ENCODE results near the gene FAM78B.

FAM78B gene

GRCh38 chr1:166121010-166121409, 45.8 kb downstream of the FAM78B start:
- no peak for DNase-seq (ENCODE audit: low read depth in 2 of 2, low spot score in 1 of 2)

GRCh38 chr1:166120281-166120680, 46.5 kb downstream of the FAM78B start:
- DNase-seq (ENCODE audit: low read depth in 2 of 2, low spot score in 1 of 2), result no peak

- DNase-seq (ENCODE audit: low read depth in 2 of 2, low spot score in 1 of 2), result no peak
These were observed 47.3 kb downstream of the FAM78B start for GRCh38 chr1:166119471-166119965.

DNA sequence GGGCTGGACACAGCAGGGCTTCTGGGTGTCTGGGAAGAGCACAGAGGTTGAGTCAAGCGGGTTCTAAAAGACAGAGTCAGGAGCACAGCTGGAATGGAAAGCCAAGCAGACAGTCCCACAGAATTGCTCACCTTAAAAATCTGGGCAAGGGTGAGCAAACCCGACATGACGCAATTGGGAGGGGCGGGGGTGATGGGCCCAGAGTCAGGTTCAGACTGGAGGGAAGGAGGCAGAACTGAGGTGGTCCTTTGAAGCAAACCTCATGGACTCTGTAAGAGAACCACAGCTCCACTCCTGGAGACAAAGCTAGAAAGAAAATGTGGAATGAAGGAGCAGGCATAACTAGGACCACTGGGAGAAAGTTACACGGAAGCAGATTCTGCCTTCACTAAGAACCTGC, 49.0 kb downstream of the FAM78B start:
- no peak for DNase-seq (ENCODE audit: low read depth in 2 of 2, low spot score in 1 of 2)

GRCh38 chr1:166116026-166116425, 50.8 kb downstream of the FAM78B start:
- DNase-seq (ENCODE audit: low read depth in 2 of 2, low spot score in 1 of 2), result no peak

GRCh38 chr1:166114419-166114818, 52.4 kb downstream of the FAM78B start:
- no peak for DNase-seq (ENCODE audit: low read depth in 2 of 2, low spot score in 1 of 2)

- no peak for DNase-seq (ENCODE audit: low read depth in 2 of 2, low spot score in 1 of 2)
These were observed 53.2 kb downstream of the FAM78B start for GRCh38 chr1:166113630-166114029.

GRCh38 chr1:166113031-166113430, 53.8 kb downstream of the FAM78B start:
- DNase-seq (ENCODE audit: low read depth in 2 of 2, low spot score in 1 of 2), result no peak

DNA sequence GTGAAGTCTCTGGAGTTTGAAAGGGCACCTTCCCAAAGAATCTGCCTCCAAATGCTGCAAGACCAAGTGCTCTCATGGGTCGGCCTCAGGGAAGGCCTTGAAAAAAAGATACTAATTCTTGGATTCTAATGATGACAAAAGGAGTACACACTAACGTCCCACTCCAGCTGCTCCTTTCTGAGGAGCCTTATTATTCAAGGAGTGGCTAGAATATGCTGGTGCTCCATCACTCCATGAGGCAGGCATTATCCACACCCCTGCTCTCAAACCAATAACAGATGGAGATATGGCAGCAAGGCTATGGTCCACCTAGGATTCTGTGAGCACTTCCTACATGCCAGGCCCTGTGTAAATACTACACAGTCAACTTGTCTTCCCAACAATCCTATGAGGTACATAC, 54.4 kb downstream of the FAM78B start:
- DNase-seq (ENCODE audit: low read depth in 2 of 2, low spot score in 1 of 2), result no peak

GRCh38 chr1:166111430-166111829, 55.4 kb downstream of the FAM78B start:
- no peak for DNase-seq (ENCODE audit: low read depth in 2 of 2, low spot score in 1 of 2)

DNA sequence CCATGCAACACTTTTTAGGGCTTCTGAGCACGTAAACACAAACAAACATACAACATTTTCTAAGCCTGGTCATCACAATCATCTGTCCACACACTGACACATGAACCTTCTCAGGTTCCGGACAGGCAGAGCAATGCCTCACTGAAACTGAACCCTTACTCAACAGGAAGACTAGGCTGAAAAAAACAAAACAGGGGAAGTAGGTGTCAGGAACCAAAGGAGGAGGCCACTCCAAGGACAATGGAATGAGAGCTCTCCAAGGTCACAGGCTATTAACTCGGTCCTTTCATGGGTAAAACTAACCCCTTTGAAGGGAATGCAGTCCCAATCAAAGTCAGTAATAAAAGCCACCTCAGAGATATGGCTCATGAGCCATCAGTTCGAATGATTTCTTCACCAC, 76.6 kb downstream of the FAM78B start:
- DNase-seq (ENCODE audit: low read depth in 2 of 2, low spot score in 1 of 2), result no peak

DNA sequence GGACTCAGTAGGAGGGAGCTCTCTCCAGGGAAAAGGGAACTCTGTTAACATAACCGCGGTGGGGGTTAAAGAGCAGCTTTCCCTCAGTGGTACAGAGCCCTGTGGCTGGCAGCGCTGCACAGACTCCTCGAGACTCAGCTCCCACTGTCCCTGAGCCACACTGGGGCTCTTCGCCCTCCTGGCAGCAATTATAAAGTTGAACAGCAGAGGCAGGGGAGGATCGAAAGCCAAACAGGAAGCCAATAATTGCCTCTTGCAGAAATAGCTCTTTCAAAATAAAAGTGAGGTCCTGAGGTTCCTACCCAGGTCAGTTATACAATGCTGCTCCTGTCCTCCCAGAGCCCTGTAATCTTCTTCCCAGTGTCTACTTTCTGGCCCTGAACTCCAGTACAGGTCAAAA, 77.0 kb downstream of the FAM78B start:
- DNase-seq (ENCODE audit: low read depth in 2 of 2, low spot score in 1 of 2), result no peak

GRCh38 chr1:166088572-166088955, 78.2 kb downstream of the FAM78B start:
- DNase-seq (ENCODE audit: low read depth in 2 of 2, low spot score in 1 of 2), result no peak

DNA sequence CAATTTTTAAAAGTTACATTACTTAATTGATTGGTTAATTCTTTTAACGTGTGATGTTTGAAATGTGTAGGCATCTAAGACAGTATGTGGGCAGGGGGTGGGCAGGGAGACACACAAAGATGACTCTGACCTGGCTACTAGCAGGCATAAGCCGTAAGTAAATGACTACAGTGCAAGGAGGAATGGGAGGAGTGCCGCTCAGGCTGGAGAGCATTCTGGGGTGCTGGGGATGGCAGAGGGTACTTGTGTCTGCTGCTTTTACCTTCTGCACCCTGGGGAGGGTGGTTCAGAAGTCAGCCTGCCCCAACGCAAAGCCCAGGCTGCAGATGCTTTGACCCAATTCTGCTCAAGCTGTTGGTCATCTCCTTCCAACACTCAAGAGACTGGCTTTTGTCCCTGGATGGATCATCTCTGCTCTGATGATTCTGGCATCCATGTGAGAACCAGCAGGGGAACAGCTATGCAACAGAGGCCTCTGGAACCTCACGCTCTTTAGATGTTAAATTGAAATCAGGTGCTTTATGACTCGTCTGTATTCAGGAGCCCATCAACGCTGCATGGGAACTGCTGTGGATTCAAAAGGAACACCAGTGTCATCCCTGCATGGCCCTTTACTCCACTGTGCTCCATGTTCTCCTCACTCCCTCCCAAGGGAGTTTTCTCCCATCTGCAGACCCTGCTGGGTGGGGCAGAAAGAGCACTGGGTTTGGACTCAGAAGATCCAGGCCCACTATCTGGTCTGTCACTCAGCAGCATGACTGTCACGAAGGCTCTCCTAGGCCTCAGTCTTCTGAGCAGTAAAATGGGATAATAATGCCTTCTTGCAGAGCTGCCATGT, 78.8 kb downstream of the FAM78B start:
- DNase-seq (ENCODE audit: low read depth in 2 of 2, low spot score in 1 of 2), result no peak

- no peak for DNase-seq (ENCODE audit: low read depth in 2 of 2, low spot score in 1 of 2)
These were observed 80.5 kb downstream of the FAM78B start for GRCh38 chr1:166086113-166086883.

DNA sequence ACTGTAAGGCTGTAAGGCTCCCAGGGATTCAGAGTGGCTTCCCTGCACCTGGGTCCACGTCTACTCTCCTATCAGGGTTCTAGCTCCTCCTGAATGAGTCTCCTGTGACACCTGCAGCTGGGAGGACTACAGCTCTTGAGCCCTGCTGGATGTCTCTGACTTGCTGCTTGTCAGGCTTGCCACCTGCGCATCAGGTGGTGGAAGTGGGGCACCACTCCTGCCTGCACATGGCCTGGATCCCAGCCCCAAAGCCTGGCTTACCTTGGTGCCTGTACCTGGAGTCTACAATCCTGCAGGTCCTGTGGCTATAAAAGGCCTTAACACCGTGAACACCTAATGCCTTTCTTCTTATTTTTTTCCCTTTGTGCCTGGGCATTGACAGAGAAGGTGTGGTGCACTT, 82.2 kb downstream of the FAM78B start:
- DNase-seq (ENCODE audit: low read depth in 2 of 2, low spot score in 1 of 2), result no peak

GRCh38 chr1:166083887-166084286, 82.9 kb downstream of the FAM78B start:
- no peak for DNase-seq (ENCODE audit: low read depth in 2 of 2, low spot score in 1 of 2)

GRCh38 chr1:166082601-166083000, 84.2 kb downstream of the FAM78B start:
- no peak for DNase-seq (ENCODE audit: low read depth in 2 of 2, low spot score in 1 of 2)

DNA sequence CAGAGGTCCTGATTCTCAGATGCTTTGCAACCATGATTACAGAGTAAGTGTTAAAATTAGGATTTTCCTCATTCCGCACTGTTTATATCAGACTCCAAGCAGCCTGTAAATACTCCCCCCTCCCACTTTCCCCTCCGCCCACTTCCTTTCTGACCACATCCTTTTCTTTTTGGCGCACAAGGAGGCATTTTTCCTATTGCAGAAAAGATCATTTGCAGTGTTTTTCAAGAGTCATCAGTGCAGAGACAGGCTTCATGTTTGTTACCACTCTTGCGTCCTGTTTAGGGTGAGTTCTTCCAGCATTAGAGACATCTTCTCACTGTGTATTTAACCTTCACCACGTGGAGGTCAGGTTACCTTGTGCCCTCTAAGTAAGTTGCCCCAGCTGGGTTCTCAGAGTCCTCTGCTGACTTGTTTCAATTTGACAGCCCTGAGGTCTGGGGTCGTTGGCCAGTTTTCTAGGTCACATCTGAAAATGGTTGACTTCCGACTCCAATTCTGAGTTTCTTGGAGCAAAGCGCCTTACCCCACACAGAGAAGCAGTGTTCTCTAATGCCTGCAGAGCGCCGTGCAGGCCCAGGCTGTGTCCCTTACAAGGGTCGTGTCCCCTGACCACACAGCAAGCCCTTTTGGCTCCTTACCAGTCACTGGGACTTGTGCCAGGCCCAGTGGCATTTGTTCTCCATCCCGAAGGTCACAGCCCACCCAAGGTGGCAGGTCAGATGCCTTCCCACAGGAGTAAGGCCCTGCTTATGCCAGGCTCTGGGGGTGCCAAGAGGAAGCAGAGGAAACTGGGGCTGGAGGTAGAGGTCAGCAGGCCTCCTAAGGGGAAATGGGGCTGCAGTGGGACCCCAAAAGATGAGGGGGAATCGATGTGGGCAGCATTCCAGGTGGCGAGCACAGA, 85.6 kb downstream of the FAM78B start:
- no peak for DNase-seq (ENCODE audit: low read depth in 2 of 2, low spot score in 1 of 2)

DNA sequence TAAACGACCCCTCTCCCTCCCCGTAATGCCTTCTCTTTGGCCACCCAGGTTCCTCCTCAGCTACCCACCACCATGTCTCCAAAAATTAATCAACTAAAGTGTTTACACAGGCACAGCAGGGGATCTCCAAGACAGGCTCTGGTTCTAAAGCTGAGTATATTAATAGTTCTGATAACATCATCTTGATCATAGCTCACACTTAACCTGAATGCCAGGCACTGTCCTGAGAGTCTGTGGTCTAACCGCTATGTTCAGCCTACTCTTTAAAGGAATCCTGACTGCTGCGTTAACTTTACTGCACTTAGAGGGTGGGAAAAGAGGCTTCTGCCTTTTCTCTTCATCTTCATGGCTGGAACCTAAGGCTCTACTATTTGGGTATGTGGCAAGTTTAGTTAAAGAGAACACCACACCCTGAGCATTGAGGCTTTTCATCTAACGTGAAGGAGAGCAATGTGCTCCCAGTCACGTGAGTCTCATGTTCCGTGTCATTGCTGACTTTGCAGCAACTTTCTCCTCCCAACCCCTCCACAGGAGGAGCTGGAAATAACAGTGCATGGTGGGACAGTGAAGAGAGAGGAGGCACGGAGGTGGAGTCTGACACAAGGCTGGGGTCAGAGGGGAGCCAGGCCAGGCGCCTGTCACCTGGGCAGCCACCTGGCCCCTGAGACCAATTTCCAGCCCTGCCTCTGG, 86.4 kb downstream of the FAM78B start:
- DNase-seq (ENCODE audit: low read depth in 2 of 2, low spot score in 1 of 2), result no peak

DNA sequence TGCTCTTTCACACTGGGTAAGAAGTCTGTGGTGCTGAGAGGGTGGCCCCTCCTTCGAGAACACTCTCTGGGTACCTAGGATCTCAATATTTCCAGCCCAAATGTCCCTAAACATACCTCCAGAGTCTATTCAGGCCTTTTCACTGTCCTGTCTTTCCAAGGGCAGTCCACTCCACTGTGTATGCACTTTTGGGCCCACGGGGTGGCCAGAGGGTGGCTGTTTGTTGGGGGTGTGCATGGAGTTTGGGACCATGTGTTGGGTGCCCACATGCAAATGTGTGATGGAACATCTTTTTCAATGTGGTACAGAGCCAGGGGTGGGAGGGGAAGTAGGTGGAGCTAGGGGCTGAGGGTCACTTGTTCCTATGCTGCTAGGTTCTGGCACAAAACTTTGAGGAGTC, 87.5 kb downstream of the FAM78B start:
- DNase-seq (ENCODE audit: low read depth in 2 of 2, low spot score in 1 of 2), result no peak
